ENCODE measurements around the gene COMMD2. TPM values are rescaled to one million over a fixed set of nuclear protein-coding genes. Genes with fewer than 3 reads are reported as not detected.

COMMD2 gene
- polyA plus RNA-seq, 1 experiment, result 56.0 TPM

DNA sequence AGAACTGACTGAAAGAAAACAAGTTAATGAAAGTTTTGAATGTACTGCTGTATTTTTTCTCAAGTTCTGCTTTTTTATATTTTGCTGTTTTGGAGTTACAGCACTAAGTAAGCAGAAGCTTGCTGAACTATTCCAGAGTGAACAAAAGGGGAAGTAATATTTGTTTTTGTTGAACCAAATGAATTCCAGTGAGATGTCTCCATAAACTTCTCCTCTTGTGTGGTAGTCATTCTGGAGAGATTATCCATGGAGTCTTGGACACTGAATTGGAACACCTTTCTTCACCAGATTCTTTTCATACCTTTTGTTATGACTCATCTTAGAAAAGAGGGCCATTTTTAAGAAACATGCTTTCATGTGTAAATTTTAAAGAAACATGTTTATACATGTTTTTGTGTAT, 31.3 kb upstream of the COMMD2 start:
- Histone ChIP-seq H3K4me3 (ENCODE audit: low read depth, low read length) (no peak overlapping the region), H3K9me3 (ENCODE audit: control insufficient read depth, insufficient read depth, low read length) (no peaks in the 10 kb centered on the region), H3K27ac (ENCODE audit: low read depth, low read length) (no peak overlapping the region), H3K27me3 (ENCODE audit: control insufficient read depth, insufficient read depth, low read length) (no peaks in the 10 kb centered on the region)
- ChIA-PET POLR2A (interaction anchor here (1.0 kb wide), 1 partner anchor 18 kb away, joined by 3 read pairs; no protein-coding TSS in a partner anchor), CTCF (interaction anchor here (0.6 to 3.8 kb wide), 4 partner anchors 11 to 825 kb away, joined by 4 to 61 read pairs (median 22); no protein-coding TSS in a partner anchor)
- TF ChIP-seq, protein P1, sequence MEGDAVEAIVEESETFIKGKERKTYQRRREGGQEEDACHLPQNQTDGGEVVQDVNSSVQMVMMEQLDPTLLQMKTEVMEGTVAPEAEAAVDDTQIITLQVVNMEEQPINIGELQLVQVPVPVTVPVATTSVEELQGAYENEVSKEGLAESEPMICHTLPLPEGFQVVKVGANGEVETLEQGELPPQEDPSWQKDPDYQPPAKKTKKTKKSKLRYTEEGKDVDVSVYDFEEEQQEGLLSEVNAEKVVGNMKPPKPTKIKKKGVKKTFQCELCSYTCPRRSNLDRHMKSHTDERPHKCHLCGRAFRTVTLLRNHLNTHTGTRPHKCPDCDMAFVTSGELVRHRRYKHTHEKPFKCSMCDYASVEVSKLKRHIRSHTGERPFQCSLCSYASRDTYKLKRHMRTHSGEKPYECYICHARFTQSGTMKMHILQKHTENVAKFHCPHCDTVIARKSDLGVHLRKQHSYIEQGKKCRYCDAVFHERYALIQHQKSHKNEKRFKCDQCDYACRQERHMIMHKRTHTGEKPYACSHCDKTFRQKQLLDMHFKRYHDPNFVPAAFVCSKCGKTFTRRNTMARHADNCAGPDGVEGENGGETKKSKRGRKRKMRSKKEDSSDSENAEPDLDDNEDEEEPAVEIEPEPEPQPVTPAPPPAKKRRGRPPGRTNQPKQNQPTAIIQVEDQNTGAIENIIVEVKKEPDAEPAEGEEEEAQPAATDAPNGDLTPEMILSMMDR (IDR thresholded peaks at IDR 0.05; ENCODE audit: low read depth, low read length), result no peak
- DNase-seq (ENCODE audit: low read depth, low spot score), result peak; percentile 72

DNA sequence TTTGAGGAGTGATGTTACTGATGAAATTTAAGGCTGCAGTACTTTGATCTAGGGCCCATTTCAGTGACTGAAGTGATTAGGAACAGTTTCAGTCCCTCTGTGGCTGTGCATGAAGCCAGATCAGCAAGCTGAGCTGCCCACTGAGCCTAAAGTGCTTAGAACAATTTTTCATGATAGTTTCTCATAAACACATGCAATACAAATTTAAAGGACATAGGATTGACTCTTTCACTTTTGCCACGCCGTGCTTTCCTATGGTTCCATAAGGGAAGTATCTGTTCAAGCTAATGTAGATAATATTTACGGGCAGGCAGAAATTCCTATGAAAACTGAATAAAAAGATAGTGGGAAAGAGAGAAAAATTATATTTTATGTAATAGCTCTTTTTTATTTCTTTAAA, 29.5 kb upstream of the COMMD2 start:
- POLR2A ChIA-PET, result no interaction called here
- no peaks in the 10 kb centered on the region for H3K27me3 ChIP-seq (ENCODE audit: control insufficient read depth, insufficient read depth, low read length)
- no peak overlapping the region for H3K4me3 ChIP-seq (ENCODE audit: low read depth, low read length)
- DNase-seq (ENCODE audit: low read depth, low spot score), result no peak
- CTCF ChIA-PET, result interaction anchor here (0.5 to 3.8 kb wide), 8 partner anchors 9 to 259 kb away, joined by 3 to 61 read pairs (median 5); no protein-coding TSS in a partner anchor
- H3K9me3 ChIP-seq (ENCODE audit: control insufficient read depth, insufficient read depth, low read length), result no peaks in the 10 kb centered on the region
- no peak overlapping the region for H3K27ac ChIP-seq (ENCODE audit: low read depth, low read length)
- TF ChIP-seq, protein P1 (IDR thresholded peaks at IDR 0.05; ENCODE audit: low read depth, low read length), result no peak

DNA sequence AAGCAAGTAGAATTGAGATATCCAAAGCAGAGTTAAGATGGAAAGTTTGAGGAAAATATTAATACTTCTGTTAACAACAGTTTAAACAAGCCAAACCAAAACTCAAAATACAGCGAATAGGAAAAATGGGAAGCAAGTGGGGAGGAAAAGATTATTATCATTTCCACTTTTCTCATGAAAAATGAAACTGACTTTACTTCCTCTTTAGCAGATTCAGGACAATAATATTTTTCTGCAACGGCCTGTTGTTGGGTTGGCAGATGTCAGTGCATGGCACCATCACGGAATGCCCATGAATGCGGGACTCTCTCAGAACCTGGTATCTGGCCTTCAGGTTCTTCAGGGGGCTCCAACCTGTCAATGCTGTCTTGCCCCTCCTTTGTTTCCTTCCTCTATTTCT, 28.9 kb upstream of the COMMD2 start:
- Histone ChIP-seq H3K9me3 (ENCODE audit: control insufficient read depth, insufficient read depth, low read length) (no peaks in the 10 kb centered on the region), H3K4me3 (ENCODE audit: low read depth, low read length) (no peak overlapping the region), H3K27me3 (ENCODE audit: control insufficient read depth, insufficient read depth, low read length) (no peaks in the 10 kb centered on the region), H3K27ac (ENCODE audit: low read depth, low read length) (no peak overlapping the region)
- DNase-seq (ENCODE audit: low read depth, low spot score), result no peak
- CTCF ChIA-PET, result interaction anchor here (3.8 kb wide), 1 partner anchor 9 kb away, joined by 61 read pairs; no protein-coding TSS in a partner anchor
- TF ChIP-seq, protein P1 (IDR thresholded peaks at IDR 0.05; ENCODE audit: low read depth, low read length), result no peak
- POLR2A ChIA-PET, result no interaction called here

DNA sequence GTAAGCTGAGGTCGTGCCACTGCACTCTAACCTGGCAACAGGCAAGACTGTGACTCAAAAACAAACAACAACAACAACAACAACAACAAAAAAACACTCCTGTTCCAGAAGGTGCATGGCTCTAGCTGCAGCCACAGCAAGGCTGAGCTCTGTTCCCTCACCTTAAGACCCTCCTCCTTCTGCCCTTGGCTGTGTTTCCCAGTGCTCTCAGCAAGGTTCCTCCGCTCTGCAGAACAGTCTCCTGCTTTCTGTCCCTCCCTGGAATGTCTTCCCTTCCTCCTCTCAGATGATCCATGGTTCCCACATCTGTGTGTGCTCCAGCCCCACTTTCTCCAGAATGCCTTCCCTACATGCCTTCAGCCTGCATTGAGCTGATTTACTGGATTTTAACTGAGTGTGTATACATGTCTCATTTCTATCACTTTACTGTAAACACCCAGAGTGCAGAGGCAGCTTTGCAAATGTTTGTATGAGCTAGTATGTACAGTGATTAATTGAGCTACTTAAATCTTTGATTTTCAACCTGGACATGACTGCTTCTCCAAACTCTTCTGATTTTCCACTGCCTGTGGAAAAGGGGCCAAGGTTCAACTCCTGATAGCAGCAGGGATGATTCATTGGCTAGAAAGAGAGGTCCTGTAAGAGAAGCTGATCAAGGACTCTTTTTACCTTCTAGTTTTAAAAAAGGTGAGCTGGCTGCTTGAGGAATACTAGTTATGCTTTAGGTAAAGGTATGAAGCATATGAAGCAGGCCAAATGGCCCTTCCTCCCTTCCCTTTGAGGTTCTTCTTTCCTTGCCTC, 25.3 kb upstream of the COMMD2 start:
- Histone ChIP-seq H3K4me3 (ENCODE audit: low read depth, low read length) (no peak overlapping the region), H3K9me3 (ENCODE audit: control insufficient read depth, insufficient read depth, low read length) (no peaks in the 10 kb centered on the region), H3K27ac (ENCODE audit: low read depth, low read length) (no peak overlapping the region), H3K27me3 (ENCODE audit: control insufficient read depth, insufficient read depth, low read length) (no peaks in the 10 kb centered on the region)
- ChIA-PET CTCF (interaction anchor here (0.5 to 14.5 kb wide), 5 partner anchors 12 to 264 kb away, joined by 3 to 400 read pairs (median 4); no protein-coding TSS in a partner anchor), POLR2A (interaction anchor here (0.9 kb wide), 1 partner anchor 36 kb away, joined by 3 read pairs; the partner anchor contains the start of gene RNF13)
- TF ChIP-seq, protein P1 (IDR thresholded peaks at IDR 0.05; ENCODE audit: low read depth, low read length), result no peak
- no peak for DNase-seq (ENCODE audit: low read depth, low spot score)

DNA sequence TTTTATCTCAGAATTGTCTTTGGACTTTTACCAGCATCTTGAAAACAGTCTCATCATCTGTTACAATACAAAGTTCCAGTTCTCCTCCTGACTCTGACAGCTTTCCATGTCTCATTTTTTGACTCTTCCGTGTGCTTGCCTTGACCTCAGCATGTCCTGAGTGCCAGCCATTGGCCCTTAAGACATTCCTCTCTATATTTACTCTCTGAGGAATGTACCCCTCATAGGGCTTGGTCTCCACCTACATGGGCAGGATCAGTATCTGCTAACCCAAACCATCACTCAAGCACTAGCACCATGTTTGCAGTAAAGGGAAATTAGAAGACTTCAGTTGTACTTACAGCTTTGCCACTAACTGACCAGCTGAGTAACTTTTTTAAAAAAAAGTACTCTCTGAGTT, 23.9 kb upstream of the COMMD2 start:
- ChIA-PET POLR2A (interaction anchor here (0.6 kb wide), 1 partner anchor 171 kb away, joined by 5 read pairs; no protein-coding TSS in a partner anchor), CTCF (interaction anchor here (0.7 to 14.5 kb wide), 5 partner anchors 11 to 264 kb away, joined by 3 to 400 read pairs (median 5); no protein-coding TSS in a partner anchor)
- H3K27ac ChIP-seq (ENCODE audit: low read depth, low read length), result no peak overlapping the region
- TF ChIP-seq, protein P1 (IDR thresholded peaks at IDR 0.05; ENCODE audit: low read depth, low read length), result no peak
- H3K27me3 ChIP-seq (ENCODE audit: control insufficient read depth, insufficient read depth, low read length), result no peaks in the 10 kb centered on the region
- no peaks in the 10 kb centered on the region for H3K9me3 ChIP-seq (ENCODE audit: control insufficient read depth, insufficient read depth, low read length)
- DNase-seq (ENCODE audit: low read depth, low spot score), result no peak
- H3K4me3 ChIP-seq (ENCODE audit: low read depth, low read length), result no peak overlapping the region

Measured in AG04450 (cell line).